GM18868 (cell line): ENCODE measurements around the gene CFAP100.
A peak's percentile ranks its signal among the peaks of the same experiment; 100 is the strongest.

Experiments
- ATAC-seq: cut with Tn5 transposase; IDR thresholded peaks from one replicate; pipeline ENCODE4 v1.9.1; 2021; ENCODE audit warnings: mild to moderate bottlenecking, moderate library complexity; ENCODE audit not compliant: unreplicated experiment

Gene CFAP100

DNA sequence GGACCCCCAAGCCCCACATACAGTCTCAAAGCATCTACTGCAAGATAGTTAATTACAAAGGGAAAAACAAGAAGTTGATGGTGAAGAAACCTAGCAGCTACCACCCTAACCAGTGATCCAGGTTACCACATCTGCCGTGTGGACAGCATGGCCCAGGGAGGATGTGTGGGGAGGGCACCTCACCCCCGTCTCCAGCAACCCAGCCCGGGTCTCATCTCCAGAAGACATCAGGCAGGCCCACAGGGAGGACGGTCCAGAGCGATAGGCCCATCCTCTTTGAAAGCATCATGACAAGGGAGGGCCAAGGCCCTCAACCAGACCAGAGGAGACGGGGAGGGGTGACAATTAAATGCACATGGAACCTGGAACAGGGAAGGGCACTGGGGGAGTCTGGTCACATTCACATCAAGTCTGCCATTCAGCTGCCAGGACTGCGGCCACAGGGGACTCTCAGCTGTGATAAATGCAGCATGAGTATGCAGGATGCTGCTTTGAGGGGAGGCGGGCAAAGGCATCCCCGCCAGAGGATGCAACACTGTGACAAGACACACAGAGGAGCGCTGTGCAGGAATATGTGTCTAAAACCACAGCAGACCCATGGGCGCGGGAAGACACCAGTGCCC lies 62.2 kb downstream of the CFAP100 start:
- no peak for ATAC-seq

DNA sequence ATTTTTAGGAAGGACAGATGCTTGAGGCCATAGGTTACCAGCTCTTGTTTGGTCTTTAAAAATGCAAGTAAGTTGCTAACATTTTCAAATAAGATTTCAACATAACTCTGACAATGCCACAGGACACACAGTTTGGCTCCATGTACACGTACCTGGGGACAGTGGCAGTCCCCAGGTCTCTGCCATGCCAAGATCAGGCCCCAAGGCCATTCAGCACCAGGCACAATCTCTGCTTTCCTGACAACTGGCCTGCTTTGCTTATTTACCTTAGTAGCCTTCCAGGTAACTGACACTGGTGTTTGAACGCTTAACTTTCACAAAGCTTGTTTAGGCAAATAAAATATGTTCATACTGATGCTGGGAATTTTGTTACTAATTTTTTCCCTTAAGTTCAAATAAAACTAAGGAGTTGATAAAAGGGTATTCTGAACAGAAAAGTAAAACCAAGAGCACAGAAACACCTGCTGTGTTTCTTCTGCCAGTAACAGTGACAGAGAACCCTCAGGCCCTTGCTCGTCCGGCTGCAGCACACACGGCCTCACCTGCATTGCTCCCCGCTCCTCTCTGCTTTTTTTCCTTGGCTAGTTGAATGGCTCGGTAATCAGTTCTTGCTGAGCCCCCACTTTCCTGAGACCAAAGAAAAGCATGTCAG lies 64.5 kb downstream of the CFAP100 start:
- no peak for ATAC-seq

DNA sequence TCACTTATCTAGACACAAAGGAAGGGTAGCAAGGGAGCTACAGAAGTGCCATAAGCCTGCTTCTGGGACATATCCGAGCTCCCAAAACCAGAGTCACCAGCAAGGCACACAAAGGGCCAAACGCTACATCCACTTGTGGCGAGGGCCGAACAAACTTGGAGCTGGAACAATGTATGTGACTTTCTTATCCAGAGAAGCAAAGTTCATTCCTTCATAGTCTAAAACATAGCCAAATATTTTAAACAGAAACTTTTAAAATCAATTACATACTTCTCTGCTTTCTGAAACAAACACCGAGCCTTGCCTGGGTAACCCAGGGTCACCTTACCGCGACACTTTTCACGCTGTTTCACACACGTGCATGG lies 65.0 kb downstream of the CFAP100 start:
- no peak for ATAC-seq

DNA sequence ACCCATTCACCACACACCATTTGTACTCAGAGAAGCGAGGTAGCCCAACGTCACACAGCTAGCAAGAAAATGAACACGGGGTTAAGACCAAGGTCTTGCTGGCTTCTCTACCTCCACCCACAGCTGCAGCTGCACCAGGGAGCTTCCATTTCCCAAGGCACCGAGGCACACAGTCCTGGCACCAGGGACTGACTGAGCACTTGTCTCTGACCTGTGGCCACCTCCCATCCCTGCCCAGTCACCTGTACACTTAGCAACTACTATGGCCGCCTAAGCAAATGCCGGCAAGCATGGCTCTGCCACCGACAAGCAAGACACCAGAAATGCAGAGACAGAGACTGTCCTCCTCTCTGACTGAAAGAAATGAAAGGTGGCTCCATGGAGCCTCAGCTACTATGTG lies 65.7 kb downstream of the CFAP100 start:
- no peak for ATAC-seq

DNA sequence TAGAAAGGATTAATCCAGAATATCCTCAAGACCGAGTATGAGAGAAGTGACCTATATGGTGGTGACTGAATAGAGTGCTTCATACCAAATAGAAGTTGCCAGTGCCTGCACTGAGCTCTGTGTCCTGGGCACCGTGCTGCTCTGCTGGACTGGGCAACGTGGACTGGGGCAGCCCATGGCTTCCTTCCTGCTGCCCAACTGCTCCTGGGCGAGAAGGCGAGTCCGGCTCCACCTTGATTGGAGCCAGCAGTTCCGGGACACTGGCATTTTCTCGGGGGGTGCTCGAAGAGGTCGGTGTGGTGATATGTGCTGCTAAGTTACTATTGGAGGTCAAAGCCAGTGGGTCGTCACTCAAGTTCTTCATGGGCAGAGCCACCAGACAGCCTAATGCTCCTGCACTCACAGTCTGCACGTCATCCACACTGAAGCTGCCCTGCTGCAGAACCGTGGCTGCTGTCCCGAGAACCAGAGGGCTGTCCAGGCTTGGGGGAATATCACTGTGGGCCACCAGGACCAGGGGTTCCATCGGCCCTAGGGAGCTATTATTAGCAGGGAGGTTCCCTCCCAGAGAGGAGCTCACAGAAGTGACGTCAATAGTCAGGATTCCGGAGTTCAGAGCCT lies 66.9 kb downstream of the CFAP100 start:
- ATAC-seq, result no peak

DNA sequence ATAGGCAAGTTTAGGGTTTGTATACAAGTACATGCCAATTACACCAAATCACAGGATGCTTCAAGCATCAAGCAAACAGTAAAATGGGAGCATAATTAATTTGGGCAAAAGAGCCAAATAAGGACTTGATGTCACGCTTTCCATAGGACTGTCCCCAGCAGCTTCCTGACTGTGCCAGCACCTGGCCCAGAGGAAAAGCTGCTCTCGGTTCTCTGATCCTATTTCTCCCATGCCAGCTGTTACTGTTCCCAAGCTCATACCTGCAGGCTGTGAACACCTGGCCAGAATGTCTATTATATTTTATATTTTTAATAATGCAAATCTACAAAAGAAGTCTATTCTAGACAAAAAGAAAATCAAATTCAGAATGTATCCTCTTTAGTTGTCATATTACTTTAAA lies 68.8 kb downstream of the CFAP100 start:
- no peak for ATAC-seq

DNA sequence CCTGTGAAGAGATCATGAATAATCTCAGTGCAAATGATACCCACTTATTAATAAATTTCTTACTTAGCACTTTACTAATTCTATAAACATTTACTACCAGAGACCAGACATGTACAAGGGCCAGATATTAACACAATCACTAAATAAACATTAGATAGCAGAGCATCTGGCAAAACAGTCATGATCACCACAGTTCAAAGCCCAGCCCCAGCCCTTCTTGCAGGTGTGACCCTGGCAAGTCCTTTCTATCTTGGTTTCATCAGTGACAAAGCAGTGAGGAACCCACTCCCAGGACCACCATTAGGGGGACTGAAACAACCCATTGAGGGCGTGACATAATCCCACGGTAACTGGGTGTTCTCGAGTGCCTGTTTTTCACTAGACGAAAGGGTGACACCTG lies 69.4 kb downstream of the CFAP100 start:
- ATAC-seq, result no peak

DNA sequence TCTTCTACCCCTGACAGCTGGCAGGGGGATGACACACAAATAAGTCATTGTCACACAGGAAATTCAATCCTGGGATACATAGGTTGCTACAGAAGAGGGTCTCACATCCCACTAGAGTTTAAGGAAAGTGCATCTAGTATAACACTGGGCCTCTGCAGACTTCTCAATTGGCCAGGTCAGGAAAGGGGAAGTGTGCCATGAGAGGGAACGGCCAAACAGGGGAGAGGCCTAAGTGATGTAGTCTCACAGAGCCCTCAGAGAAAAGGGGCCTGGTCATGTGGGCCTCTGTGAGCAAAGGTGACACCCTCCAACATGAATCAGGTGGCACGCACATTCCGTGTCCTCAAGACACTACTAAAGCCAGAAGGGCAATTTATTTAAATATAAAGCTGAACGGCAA lies 69.8 kb downstream of the CFAP100 start:
- no peak for ATAC-seq

DNA sequence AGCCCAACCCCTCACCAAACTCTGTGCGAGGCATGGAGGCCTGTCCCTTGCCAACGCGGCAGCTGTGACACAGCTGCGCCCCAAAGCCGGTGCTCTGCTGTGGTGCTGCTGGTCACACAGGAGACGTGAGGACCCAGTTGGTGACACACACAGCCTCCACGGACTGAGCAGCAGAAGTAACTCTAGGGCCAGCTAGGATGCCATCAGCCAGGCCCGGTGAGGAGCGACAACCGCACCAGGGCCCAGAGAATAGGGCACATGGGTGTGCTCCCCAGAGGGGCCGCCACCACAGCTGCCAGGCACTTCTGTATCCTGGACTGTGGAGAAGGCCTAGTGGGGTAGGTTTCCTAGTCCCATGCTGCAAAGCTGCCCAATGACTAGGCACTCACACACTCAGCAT lies 70.3 kb downstream of the CFAP100 start:
- no peak for ATAC-seq

DNA sequence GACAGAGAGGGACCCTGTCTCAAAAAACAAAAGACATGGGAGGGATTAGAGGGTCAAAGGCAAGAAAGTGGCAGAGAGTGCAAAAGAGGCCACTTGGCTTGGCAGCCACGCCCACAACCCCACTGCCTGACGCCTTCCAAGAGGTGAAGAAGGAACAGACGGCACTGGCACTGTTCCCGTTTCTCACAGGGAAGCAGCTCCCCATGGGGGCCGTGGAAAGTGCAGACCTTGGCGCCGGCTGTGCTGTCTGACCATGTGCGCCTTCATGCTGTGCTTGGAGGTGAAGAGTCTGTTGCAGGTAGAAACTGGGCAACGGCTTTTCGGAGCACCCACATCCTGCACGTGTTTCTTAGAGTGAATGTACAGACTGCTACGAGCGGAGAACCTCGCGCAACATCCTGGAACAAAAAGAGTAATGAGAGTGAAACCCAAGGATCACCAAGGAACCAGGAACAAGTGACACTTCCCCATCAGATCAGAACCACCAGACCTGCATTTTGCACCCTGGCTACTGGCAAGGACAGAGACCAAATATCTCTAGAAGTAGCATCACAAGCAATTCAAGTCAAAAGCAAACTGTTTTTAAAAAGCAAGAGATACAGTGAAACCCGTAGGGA lies 71.3 kb downstream of the CFAP100 start:
- ATAC-seq, result no peak

DNA sequence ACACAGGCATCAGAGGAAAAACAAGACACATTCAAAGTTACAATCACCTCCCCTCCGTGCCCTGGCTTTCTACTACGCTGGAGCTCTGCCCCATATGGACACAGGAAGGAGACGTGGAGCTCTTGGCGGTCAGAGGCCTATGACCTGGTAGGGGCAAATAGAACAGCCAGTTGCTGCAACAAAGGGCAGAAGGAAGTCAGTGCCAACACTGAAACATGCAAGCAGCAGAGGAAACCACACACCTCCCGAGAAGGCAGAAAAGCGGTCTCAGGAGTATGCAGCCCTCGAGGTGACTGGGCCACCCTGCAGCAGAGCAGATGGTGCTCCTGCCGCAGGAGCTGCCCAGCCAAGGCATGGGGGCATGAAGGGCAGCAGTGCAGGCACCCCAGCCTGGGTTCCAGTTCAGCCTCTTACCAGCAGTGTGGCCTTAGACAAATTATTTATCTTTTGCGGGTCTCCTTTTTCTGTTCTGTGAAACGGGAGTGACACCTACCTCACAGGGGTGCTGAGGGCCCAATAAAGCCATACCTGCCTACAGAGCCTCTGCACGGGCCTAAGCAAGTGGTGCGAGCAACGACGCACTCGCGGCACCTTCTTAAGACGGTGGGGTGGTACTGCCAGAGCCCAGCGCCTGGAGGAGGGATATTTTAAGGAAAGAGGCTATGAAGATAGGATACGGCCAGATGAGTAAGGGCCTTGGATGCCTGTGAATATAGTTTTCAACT lies 72.3 kb downstream of the CFAP100 start:
- ATAC-seq, result no peak

DNA sequence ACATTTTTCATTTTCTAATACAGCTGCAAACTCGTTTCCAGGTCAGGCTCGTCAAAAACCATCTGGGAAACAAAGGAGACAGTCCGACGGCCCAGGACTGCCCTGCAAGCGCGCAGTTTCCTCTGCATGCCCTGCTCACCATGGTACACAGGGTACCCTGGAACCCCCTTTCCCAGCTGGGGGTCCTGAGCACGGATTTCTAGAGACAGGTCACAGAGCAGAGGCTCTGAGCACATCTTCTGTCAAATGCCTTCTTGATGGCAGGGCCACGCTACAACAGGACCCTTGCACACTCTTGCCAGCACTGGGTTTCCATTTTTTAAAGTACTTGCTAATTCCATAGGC lies 72.9 kb downstream of the CFAP100 start:
- no peak for ATAC-seq

DNA sequence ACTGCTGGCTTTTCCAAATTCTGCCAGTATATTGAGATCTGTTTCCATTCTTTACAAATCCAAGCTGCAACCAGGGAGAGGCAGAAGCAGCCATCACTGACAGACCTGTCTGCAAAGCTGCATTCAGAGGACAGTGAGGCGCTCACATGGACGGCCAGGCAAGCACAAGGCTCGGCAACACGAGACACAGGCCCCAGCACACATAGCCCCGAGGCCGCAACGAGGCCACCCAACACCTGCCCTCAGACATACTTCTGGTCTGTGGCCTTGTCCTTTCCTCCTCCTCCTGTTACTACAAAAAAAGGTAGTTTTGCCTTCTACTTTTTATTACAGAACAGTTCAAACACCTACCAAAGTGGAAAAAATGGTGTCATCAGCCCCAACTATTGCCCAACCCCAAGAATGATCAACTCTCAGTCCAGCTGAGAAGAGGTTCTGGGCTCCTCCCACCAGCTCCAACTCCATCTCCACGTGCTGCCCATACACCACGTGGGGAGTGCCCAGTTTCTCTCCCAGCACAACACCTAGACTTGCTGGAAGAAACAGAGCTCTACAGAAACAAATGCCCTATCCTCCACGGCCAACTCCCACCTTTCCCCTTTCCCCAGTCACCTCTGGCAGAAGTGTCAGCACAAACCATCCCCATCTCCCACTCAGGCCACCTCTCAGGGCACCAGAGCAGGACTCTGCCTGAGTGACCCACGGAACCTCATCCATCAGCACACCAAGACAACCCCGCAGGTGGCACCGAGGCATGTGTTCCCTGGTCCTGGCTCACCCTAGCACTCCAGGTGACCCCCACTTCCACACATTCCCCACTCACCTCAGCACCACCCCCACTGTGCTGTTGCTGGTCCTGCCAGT lies 73.6 kb downstream of the CFAP100 start:
- ATAC-seq, result no peak

DNA sequence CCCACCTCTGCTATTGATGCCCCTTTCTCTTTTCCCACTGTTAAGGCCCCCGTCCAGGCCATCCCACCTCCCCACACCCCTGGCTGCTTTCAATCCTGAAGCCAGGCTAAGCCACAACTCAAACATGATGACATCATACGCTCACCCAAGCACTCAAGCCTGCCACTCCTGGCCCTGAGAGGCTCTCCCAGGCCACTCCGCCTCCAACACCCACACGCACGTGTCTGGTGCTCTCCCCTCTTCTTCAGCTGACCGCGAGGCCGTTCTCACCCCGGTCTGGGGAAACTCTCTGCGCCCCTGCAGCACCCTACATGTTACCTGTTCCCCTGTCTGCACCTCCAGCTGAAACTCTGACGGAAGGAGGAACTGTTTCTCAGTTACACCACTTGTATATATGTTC lies 74.8 kb downstream of the CFAP100 start:
- no peak for ATAC-seq

DNA sequence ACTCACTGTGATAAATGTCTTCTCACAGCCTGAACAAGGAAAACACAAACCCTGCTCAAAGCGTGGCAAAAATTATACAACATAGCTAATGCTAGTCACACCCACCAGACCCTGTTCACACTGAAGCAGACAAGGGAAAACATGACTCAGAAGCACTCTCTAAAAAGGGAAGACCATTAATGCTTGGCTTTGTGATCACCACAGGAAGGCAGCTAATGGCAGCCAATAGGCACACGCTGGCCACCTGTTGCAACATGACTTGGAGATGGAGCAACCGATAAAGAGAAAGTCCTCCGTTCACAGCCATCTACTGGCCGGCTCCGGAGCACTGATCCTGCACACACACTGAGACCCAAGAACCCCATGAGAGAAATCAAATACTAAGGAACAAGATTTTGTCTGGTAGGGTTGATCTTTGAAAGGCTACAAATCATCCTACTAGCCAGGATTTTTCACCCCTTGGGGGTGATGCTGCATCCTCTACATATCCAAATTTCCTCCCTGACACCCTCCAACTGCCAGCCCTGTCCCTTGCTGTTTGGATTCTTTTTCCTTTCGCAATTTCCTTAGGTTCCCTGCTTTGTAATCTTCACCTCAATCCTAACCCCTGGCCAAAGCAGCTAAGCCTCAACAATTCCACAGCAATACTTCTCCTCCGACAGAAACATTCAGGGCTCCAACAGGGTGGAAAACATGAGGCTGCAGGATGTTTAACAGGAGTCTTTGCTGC lies 77.7 kb downstream of the CFAP100 start:
- ATAC-seq, result no peak

DNA sequence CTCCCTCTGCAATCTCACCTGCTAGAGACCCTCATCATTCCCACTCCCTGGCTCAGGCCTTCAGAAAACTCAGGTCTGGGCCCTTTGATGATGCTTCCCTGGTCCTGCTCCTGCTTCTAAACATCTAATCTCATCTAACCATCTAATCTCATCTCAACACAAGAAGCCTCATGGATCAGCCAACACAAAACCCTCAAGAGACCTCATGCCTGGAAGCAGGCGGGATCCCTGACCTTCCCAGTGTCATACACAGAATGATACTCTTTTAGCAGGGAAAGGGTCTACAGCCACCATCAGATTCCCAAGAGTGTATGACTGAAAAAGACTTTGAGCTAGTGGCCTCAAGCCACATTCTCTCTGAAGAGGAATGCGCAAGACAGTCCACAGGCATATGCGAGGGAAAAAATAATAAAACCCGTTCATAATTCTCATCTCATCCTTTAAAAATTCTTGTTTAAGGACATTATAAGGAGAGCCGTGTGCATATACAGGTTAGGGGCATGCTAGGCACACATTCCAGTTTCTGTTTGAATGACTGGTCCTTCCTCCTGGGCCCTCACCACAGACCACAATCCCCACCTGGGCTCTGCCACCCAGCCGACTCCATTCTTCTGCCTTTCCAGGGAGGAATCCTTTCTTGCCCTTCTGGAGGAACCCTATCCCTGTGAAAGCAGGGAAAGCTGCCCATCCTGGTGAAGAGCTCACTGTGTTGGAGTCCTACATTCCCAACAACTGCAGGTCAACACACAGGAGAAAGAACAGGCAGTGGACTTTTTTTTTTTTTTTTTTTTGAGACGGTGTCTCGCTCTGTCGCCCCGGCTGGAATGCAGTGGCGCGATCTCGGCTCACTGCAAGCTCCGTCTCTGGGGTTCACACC lies 78.8 kb downstream of the CFAP100 start:
- ATAC-seq, result no peak

DNA sequence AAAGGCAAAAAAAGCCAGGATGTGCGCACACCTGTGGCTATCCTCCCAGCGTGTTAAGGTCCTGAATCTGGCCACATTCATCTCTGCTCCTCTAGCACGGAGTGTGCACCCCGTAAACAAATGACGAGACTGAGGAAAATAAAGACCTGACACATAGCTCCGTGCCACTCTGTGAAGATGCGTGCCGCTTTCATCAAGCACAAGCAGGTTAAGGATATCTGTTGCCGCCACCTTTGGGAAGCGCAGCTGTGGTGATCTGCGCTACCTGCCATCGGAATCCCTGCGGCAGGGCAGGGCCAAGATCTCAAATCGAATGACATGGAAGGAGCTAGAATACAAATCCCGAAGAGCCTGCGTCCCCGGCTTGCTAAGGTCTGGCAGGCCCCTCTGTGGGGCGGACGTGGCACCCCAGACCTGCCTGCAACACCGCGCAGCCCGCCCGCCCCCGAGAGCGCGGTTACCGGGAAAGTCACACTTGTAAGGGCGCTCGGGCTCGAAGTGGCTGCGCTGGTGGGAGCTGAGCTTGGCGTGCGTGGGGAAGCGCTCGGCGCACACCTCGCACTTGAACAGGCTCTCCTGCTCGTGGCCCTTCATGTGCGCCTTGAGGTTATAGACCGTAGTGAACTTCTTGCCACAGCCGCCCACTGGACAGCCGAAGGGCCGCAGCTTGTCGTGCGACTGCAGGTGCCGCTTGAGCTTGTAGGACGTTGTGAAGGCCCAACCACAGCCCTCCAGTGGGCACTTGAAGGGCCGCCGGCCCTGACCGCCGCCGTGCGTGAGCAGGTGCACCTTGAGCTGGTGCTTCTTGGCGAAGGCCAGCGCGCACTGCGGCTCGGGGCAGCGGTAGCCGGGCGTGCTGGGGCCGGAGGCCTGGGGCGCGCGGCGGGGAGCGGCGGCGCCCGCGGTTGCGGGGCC lies 80.0 kb downstream of the CFAP100 start:
- peak; percentile 10 for ATAC-seq
